Stimulated activated CD4-positive, alpha-beta T cell treated with anti-CD3 and anti-CD28 coated beads, TNF-alpha, amount 100 ng/mL, for 48 hours (primary cell): ENCODE results near the gene PROSER2.

Experiments used
- DNase-seq, 3 donors: peaks; one replicate each; pipeline ENCODE4 v3.0.0-alpha.2; 2020; ENCODE audit warnings: low read depth in 3 of 3

Gene PROSER2

DNA sequence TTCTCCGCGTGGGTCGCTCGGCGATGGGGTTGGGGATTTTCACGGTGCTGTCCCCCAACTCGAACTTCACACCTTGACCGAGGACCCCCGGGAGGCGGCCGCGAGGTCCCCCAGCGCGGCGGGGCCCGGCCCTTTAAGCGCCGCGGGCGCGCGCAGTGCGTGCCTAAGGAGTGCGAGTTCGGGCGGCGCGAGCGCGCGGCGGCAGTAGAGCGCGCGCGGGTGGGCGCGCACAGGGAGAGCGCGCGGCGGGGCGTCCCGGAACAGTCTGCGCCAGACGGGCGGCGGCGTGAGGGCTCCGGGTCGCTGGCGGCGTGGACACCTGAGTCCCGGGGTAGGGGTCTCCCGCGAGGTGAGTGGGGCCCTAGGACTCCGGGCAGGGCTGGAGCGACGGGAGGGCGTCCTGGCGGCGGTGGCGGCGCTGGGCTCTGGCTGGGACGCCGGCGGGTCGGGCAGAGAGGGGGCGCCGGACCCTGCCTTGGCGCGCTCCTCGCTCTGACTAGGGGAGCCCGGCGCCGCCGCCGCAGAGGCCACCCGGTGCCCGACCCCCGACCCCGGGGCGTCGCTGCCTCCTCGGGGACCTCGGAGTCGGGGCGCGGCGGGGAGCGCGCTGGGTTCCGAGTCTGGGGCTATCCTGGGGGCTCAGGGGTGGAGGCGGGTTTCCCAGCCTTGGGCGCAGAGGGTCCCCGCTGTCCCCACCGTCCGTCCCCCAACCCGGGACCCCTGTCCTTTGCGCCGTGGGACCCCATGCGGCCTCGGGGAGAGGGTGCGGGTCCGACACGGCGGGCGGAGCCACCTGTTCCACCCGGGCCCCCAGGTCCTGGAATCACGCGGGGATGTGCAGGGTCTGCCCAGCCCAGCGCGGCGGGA, at the start of gene PROSER2:
TSS of gene PROSER2 (plus strand) at position 235 of the 867 bp plus-strand sequence. CDS start 28,722 bp downstream, outside the sequence.
- DNase-seq = peak in 1 of 3 donors; percentile 22

DNA sequence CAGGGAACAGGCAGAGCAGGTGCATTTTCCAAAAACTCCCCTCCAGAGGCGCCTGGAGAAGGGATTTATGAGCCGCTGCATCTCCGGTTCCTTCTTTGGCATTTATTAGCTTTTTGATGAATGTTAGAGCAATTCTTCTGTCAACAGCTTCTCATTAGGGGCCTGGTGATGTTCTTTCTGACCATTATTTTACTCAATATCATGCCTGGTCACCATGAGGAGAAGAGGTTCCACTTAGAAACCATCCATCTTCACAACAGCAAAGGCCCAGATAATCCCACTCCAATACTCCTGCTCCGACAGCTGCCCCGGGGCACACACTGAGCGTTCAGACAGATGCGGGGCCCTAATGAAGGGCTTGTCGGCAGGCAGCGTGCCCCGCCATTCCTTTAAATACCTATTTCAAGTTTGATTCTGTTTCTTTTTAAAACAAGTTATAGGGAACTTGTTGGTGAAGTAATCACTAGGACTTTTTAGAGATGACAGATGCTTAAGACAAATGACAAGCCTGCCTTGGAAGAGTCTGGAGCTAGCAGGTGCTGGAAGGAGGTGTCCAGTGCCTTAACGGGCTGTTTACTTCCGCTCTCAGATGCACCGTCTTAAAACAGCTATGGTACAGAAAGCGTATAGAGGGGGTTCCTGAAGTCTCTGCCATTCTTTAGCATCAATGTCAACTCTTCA, 49.3 kb upstream of the PROSER2 start:
- DNase-seq = no peak

DNA sequence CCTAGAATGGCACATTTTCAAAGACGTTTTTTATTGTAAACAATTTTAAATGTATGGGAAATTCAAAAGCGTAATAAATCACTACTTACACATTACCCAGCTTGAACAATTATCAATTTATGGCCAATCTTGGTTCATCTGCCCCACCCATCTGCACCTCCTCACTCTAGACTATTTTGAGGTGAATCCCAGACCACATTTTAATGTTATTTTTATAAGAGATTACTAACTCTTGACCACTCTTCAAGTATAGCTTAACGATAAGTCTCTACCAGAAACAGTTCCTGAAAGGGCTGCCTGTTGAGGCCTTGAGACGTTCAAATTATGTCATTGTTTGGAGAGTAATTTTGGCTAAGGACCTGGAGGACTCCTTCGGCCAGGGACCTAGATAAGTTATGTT, 47.7 kb upstream of the PROSER2 start:
- DNase-seq = no peak

GRCh38 chr10:11776080-11776479, 47.1 kb upstream of the PROSER2 start:
- DNase-seq = no peak

- no peak for DNase-seq
These were observed 42.0 kb upstream of the PROSER2 start for GRCh38 chr10:11781114-11781513.

DNA sequence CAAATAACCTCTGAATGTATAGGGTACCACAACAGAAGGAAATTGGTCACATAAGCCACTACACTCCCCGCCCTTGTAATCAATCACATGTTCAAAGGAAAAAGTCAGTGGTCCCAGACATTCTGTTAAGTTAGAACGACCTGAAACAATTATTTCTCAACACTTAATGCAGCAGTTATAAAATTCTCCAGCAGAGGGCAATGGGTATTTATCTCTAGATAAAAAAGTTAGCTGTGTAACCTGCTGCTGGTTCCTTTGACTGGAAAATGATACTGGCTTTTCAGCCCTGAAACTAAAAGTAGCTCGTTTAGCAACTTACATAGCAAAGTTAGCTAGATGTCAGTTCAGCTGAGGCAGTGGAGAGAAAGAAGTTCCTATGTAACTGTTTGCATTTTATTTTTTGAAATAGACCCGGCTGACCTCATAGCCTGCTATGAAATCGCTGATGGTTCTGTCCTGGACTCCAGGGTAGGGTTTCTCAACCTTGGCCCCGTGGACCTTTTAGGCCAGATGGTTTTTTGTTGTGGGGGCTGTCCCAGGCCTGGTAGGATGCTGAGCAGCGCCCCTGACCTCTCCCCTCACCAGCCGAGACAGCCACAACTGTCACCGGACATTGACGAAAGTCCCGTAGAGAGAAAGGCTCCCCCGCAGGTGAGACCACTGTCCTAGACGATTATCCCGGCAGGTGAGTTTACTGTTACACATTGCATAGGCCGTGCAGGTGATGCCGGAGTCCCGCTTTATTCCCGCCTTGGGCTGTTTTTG, 40.2 kb upstream of the PROSER2 start:
- peak in 1 of 3 donors; percentile 7 for DNase-seq

DNA sequence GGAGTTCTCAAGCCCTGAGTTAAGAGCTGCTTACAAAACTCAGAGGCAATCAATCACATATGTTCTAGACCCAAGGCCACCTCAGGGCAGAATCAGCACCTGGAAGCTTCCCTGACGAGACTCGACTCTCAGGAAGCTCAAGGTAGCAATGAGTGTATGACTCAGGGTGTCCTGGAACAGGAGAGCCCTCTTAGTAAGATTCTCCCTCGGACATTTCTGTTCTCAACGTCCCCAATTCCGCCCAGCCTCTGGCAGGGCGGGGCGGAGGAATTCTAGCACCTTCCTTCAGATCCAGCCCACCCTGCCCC, 39.6 kb upstream of the PROSER2 start:
- DNase-seq = no peak

- DNase-seq = no peak
These were observed 35.8 kb upstream of the PROSER2 start for GRCh38 chr10:11787374-11787773.

DNA sequence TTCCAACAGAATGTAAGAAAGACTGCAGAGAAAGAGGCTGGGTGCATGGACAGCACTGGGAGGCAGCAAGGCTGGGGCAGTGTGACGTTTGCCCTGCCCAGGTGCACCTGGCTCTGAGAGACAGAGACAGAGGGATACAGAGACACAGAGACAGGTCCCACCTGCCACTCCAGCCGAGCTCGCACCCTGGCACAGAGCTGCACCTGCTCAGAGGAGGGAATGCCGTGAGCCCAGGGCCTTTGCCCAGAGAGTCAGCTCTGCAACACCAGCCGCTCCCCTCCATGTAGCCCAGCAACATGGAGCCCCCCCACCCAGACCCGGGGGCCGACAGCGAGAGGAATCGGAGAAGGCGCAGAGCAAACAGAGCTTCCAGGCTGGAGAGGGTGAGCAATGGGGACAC, 35.3 kb upstream of the PROSER2 start:
- DNase-seq = no peak

- DNase-seq = no peak
These were observed 33.9 kb upstream of the PROSER2 start for GRCh38 chr10:11789306-11789705.

- DNase-seq = no peak
These were observed 33.2 kb upstream of the PROSER2 start for GRCh38 chr10:11789956-11790355.

DNA sequence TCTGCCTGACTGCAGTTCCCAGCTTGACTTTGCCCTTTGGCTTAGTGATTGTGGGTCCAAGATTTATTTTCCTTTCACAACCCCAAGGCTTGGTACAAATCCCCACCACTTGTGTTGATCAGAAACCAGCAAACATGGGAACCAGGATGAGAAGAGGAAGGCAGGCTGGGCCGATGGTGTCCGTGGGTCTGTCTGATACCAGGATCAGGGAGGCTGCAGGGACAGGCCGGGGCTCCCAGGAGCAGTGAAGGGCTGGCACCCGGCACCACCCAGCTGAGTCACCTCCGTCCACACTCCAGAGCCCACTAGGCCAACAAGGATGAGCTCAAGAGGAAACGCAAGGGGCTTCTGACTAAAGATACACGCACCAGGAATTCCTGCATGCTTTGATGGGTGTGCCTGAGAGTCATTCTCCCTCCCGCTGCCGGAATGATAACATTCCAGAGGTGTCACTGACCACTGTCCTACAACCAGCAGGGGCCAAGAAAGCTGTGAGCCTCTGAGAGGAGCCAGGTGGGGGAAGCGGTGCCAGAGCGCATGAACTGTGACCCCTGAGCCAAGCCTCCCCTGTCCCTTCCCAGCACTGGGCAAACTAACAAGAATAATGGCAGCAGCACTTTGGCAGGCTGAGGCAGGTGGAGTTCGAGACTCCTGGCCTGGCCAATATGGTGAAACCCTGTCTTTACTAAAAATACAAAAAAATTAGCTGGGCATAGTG, 29.2 kb upstream of the PROSER2 start:
- no peak for DNase-seq

GRCh38 chr10:11794566-11794965, 28.6 kb upstream of the PROSER2 start:
- DNase-seq = no peak

DNA sequence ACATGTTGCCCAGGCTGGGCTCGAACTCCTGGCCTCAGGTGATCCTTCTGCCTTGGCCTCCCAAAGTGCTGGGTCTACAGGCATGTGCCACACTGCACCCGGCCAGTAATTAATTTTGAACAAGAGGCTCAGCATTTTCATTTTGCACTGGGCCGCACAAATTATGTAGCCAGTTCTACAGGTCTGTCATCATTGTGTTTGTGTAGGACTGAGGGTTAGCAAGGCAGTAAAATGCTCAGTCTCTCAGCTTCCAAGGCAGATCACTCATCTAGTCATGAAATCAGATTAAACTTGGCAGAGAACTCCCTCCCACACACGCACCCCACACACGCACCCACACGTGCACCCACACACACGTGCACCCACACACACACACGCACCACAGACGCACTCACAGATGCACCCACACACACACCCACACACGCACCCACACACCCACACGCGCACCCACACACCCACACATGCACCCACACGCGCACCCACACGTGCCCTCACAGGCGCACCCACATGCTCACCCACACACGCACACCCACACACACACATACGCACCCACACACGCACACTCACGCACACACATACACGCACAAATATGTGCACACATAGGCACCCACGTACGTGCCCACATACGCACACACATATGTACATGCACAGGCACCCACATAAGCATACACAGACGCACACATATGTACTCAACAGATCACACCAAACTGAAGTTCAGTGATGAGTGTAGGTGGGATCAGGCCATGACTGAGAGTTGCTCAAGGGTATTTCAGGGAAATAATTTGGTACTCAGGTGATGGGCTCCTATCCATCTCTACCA, 27.8 kb upstream of the PROSER2 start:
- no peak for DNase-seq

DNA sequence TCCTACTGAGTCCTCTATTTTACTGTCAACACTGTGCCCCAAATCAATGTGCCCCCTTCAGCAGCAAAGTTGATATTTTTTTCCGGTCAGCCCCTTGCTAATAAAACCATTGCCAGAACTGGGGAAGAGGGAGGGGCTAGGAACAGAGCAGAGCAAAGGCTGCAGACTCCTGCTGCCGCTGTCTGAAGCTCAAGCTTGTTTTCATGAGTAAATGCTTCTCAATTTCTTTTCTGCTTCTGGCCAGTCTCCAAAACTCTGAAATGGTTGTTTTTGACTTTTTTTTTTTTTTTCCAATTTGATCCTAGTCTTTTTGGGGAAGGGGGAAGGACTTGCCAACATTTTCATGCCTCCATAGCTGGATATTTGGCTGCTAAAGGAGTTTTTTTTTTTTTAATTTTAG, 26.7 kb upstream of the PROSER2 start:
- no peak for DNase-seq

GRCh38 chr10:11797281-11797680, 25.9 kb upstream of the PROSER2 start:
- DNase-seq = no peak

DNA sequence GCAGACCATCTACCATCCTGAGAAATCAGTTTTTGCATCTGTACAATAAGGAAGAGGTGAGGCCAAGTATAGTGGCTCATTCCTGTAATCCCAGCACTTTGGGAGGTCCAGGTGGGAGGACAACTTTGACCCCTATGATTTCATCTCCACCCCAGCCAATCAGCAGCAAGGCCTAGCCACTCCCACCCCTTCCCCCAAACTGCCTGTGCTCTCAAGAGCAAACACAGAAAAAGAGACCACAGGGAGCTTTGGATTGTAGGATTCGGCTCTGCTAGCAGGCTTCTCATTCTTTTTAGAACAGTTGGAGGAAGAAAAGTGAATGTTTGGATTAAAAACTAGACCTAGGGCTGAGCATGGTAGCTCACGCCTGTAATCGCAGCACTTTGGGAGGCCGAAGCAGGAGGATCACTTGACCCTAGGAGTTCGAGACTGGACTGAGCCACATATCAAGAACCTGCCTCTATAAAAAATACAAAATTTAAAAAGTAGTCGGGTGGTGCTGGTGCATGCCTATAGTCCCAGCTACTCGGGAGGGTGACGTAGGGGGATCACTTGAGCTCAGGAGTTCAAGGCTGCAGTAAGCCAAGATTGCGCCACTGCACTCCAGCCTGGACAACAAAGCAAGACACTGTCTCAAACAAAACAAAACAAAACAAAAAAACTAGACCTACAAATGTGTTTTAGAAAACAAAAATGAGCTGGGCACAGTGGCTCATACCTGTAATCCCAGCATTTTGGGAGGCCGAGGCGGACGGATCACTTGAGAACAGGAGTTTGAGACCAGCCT, 25.1 kb upstream of the PROSER2 start:
- DNase-seq = no peak

DNA sequence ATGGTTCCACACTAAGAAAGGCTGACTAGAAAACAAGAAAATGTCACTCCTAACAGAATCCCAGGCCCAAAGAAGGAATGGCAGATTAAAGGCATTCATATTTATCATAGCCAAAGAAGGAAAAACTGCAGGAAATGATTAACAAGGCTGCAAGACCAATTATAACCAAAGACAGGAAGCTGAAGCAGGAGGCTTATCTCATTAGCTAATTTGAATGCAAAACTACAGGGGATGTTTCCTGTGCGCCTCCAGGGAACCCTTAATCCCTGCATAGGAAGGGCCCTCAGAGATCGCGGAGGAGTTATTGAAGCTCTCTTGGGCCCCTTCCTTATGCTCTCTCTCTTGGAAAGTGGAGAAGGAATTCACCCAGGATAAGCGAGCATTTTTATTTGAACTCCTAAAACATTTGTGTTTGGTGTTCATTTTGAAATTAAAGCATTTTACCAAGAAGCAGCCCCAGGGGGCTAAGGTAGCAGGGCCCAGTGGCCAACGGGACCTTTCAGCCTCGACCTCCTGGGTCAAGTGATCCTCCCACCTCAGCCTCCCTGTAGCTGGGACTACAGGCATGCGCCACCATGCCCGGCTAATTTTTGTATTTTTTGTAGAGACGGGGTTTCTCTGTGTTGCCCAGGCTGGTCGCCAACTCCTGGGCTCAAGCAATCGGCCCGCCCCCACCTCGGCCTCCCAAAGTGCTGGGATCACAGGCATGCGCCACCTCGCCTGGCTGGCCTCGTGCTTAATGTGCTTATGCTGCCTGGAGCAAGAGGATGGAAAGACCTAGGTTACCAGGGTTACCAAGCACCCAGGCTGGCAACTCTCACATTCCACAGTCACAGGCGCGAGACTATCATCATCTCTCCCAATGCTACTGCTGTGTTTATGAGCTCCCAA, 24.1 kb upstream of the PROSER2 start:
- DNase-seq = no peak

- DNase-seq = no peak
These were observed 23.4 kb upstream of the PROSER2 start for GRCh38 chr10:11799736-11800080.
